ENCODE results near the gene ASMT.
"Not testable (repeated sequence)": the region's sequence is repeated elsewhere in the genome, so short reads cannot be mapped to it uniquely, and the experiment has no call there.

DNA sequence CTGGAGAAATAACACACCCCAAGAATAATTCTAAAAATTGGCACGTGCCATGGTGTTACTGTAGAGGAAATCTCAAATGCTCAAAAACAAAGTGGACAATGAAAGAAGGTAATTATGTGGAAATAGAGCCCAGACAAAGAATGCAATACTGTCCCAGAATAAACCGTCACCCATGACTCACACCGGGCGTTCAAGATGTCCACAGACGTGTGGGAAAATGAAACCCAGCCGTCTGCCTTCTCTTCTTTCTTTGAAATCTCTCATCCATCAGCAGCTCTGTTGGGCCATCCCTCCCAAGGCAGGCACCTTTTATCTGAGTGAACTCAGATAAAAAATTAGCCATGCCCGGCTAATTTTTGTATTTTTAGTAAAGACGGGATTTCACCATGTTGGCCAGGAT lies 70.0 kb downstream of the ASMT start:
- TF ChIP-seq, protein P1, sequence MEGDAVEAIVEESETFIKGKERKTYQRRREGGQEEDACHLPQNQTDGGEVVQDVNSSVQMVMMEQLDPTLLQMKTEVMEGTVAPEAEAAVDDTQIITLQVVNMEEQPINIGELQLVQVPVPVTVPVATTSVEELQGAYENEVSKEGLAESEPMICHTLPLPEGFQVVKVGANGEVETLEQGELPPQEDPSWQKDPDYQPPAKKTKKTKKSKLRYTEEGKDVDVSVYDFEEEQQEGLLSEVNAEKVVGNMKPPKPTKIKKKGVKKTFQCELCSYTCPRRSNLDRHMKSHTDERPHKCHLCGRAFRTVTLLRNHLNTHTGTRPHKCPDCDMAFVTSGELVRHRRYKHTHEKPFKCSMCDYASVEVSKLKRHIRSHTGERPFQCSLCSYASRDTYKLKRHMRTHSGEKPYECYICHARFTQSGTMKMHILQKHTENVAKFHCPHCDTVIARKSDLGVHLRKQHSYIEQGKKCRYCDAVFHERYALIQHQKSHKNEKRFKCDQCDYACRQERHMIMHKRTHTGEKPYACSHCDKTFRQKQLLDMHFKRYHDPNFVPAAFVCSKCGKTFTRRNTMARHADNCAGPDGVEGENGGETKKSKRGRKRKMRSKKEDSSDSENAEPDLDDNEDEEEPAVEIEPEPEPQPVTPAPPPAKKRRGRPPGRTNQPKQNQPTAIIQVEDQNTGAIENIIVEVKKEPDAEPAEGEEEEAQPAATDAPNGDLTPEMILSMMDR (IDR thresholded peaks at IDR 0.05; ENCODE audit: low read depth, low read length, missing input control), result not testable (repeated sequence)
- TF ChIP-seq JUND (IDR thresholded peaks at IDR 0.05), result not testable (repeated sequence)
